Upper lobe of left lung (tissue), 4 donors: ENCODE data around the gene FNDC11.

ENCODE experiments used
- CTCF ChIP-seq, 6 experiments: fragments of 450-650 bp in 4 of 6; fragments of 200-600 bp in 2 of 6; sonication (generic) in 2 of 6; IDR thresholded peaks; one replicate each; pipeline ENCODE4 v1.5.1; 2016 to 2019; ENCODE audit warnings: antibody characterized with exemption in 6 of 6
- EP300 ChIP-seq, 4 donors: sonication (generic); formaldehyde crosslinking; IDR thresholded peaks; one replicate each; pipeline ENCODE4 v1.5.1; 2017; ENCODE audit warnings: antibody characterized with exemption in 4 of 4, control low read depth in 2 of 4
- POLR2A ChIP-seq, 4 donors: fragments of 450-650 bp; IDR thresholded peaks; one replicate each; pipeline ENCODE4 v1.5.1; 2016 to 2017; ENCODE audit warnings: antibody characterized with exemption in 4 of 4, mild to moderate bottlenecking in 2 of 4
- POLR2AphosphoS5 ChIP-seq, 2 donors: sonication (generic); formaldehyde crosslinking; IDR thresholded peaks; one replicate each; pipeline ENCODE4 v1.5.1; 2017; ENCODE audit warnings: antibody characterized with exemption in 2 of 2

DNA sequence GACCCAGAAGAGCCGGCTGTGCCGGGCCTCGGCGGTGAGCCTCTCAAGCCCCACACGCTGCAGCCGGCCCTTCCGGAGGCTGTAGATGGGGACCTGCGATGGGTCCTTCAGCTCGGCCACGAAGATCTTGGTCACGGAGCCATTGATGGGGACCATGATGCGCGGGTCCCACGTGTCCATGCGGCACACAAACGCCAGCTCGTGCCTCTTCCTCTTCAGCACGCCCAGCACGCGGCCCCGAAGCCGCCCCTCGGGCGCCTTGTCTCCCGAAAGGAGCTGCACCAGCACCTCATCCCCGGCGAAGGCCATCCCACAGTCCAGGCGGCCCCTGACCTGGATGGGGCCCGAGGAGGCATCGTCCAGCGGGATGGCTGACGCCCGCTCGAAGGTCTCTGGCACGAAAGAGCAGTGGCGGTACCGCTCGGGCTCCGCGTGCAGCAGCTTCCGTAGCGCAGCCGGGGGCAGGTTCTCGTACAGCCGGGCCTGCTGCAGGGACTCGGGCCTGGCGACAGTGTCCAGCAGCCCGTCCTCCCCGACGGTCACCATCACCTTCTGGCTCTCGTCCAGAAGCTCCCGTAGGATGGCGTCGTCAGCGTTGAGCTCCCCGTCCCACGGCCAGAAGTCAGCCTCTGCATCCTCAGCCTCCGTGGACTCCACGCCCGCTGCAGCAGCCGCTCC is 11.2 kb downstream of the FNDC11 start:
- no peak for TF ChIP-seq POLR2A (IDR thresholded peaks at IDR 0.05)
- TF ChIP-seq CTCF (IDR thresholded peaks at IDR 0.05), result no peak
- no peak for TF ChIP-seq EP300 (IDR thresholded peaks at IDR 0.05)
- no peak for TF ChIP-seq POLR2AphosphoS5 (IDR thresholded peaks at IDR 0.05)
